OCI-LY7 (cell line): ENCODE measurements around the gene CA10. TPM values are rescaled to one million over a fixed set of nuclear protein-coding genes. Genes with fewer than 3 reads are reported as not detected.

Experiments
- BruUV-seq: library from RNA; stranded (reverse); fragments of 400-500 nt; replicated peaks from 2 replicates; lab custom pipeline; 2021; lab: Mats Ljungman, UMichigan
- CTCF ChIA-PET: fragments of 300-600 bp; sonication (Branson Sonifier 250); formaldehyde crosslinking; loops from one replicate; lab custom pipeline; 2022; ENCODE audit warnings: antibody characterized with exemption; ENCODE audit not compliant: unreplicated experiment; lab: Charles Lee
- POLR2A ChIA-PET: fragments of 300-600 bp; sonication (Branson Sonifier 250); formaldehyde crosslinking; loops from one replicate; lab custom pipeline; 2022; ENCODE audit warnings: antibody characterized with exemption; lab: Charles Lee
- DNase-seq: peaks from one replicate; pipeline ENCODE4 v3.0.0-alpha.2; 2015; ENCODE audit warnings: low spot score
- H2AFZ ChIP-seq: fragments of 200-600 bp; sonication (generic), shearing (Covaris generic); 2 replicates; pipeline ENCODE4 v1.6.1; 2014; ENCODE audit warnings: mild to moderate bottlenecking, antibody characterized with exemption, low read length, moderate library complexity
- H3K27ac ChIP-seq: fragments of 200-600 bp; sonication (generic); 2 replicates; pipeline ENCODE4 v1.5.1; 2014; ENCODE audit warnings: mixed run types, low read depth, mild to moderate bottlenecking, moderate library complexity, low read length, inconsistent platforms; ENCODE audit not compliant: poor library complexity, severe bottlenecking
- H3K36me3 ChIP-seq: fragments of 200-600 bp; sonication (generic); 2 replicates; pipeline ENCODE4 v1.6.1; 2014; ENCODE audit warnings: mild to moderate bottlenecking, antibody characterized with exemption, low read length, moderate library complexity, mixed read lengths; ENCODE audit not compliant: insufficient read depth
- H3K4me1 ChIP-seq: fragments of 200-600 bp; sonication (generic); 2 replicates; pipeline ENCODE4 v1.5.1; 2014; ENCODE audit warnings: mild to moderate bottlenecking, low read length; ENCODE audit not compliant: insufficient read depth, poor library complexity, severe bottlenecking
- H3K4me2 ChIP-seq: fragments of 200-600 bp; sonication (generic); 2 replicates; pipeline ENCODE4 v1.6.1; 2014; ENCODE audit warnings: mild to moderate bottlenecking, low read length
- H3K4me3 ChIP-seq: fragments of 200-600 bp; sonication (generic); 2 replicates; pipeline ENCODE4 v1.5.1; 2014; ENCODE audit warnings: mild to moderate bottlenecking, low read depth, low read length; ENCODE audit not compliant: poor library complexity, severe bottlenecking
- H3K79me2 ChIP-seq: fragments of 200-600 bp; sonication (generic); 2 replicates; pipeline ENCODE4 v1.6.1; 2016; ENCODE audit warnings: low read depth, mild to moderate bottlenecking, low read length, moderate library complexity, mixed read lengths; ENCODE audit not compliant: insufficient read depth
- H3K9me2 ChIP-seq: fragments of 200-600 bp; sonication (generic); 2 replicates; pipeline ENCODE4 v1.6.1; 2016; ENCODE audit warnings: mild to moderate bottlenecking, low read length, mixed read lengths; ENCODE audit not compliant: insufficient read depth
- H3K9me3 ChIP-seq: fragments of 200-600 bp; sonication (generic); 2 replicates; pipeline ENCODE4 v1.6.1; 2014; ENCODE audit warnings: mild to moderate bottlenecking, mixed run types, low read length, mixed read lengths
- H4K20me1 ChIP-seq: fragments of 200-600 bp; sonication (generic); 2 replicates; pipeline ENCODE4 v1.6.1; 2014; ENCODE audit warnings: mild to moderate bottlenecking, antibody characterized with exemption, low read length, moderate library complexity, mixed read lengths; ENCODE audit not compliant: insufficient read depth
- CTCF ChIP-seq: fragments of 200-600 bp; sonication (generic); conservative IDR thresholded peaks from 2 replicates; pipeline ENCODE4 v1.5.1; 2014; ENCODE audit warnings: mild to moderate bottlenecking, antibody characterized with exemption, low read length, moderate library complexity, mixed read lengths
- EZH2phosphoT487 ChIP-seq: fragments of 200-600 bp; sonication (generic); IDR thresholded peaks from 2 replicates; pipeline ENCODE4 v1.6.1; 2018; ENCODE audit warnings: low read depth, borderline replicate concordance, mild to moderate bottlenecking, mixed run types, antibody characterized with exemption, low read length, moderate library complexity, mixed read lengths
- intact Hi-C: fragments of 100-400 bp; cut with micrococcal nuclease; formaldehyde crosslinking; loops from one replicate; pipeline ENCODE4 v1.10.0; 2022; ENCODE audit not compliant: unreplicated experiment
- total RNA-seq, 2 experiments: library from RNA; depleted of rRNA in 1 of 2; stranded (reverse); fragments of >200 nt in 1 of 2; shearing (Covaris generic) in 1 of 2; gene quantifications; 2 replicates each; pipeline ENCODE4 v1.2.3, GENCODE V29; 2014 to 2022

The CA10 gene
- total RNA-seq, 2 experiments from 2014 or later: not detected

GRCh38 chr17:51997723-51998122 is 160.8 kb downstream of the CA10 start:
- no peak overlapping the region for H3K4me2 ChIP-seq
- no peak overlapping the region for H2AFZ ChIP-seq
- ChIA-PET POLR2A (no interaction called here), CTCF (no interaction called here)
- intact Hi-C loops: no loop called here
- DNase-seq: no peak
- H3K9me2 ChIP-seq: no peaks in the 10 kb centered on the region
- H3K9me3 ChIP-seq: no peaks in the 10 kb centered on the region
- no peaks in the 10 kb centered on the region for H4K20me1 ChIP-seq
- BruUV-seq: no TSS peak
- H3K4me3 ChIP-seq: no peak overlapping the region
- TF ChIP-seq CTCF: no peak
- TF ChIP-seq EZH2phosphoT487: no peak
- no peaks in the 10 kb centered on the region for H3K36me3 ChIP-seq
- H3K27ac ChIP-seq: no peak overlapping the region
- H3K79me2 ChIP-seq: no peaks in the 10 kb centered on the region
- no peaks in the 10 kb centered on the region for H3K4me1 ChIP-seq

- Histone ChIP-seq H3K9me3 (no peaks in the 10 kb centered on the region), H3K27ac (no peak overlapping the region), H2AFZ (no peak overlapping the region), H3K4me2 (no peak overlapping the region), H3K4me1 (no peaks in the 10 kb centered on the region), H3K4me3 (no peak overlapping the region), H3K36me3 (no peaks in the 10 kb centered on the region), H3K79me2 (no peaks in the 10 kb centered on the region), H3K9me2 (no peaks in the 10 kb centered on the region), H4K20me1 (no peaks in the 10 kb centered on the region)
- no peak for DNase-seq
- TF ChIP-seq EZH2phosphoT487 (no peak), CTCF (no peak)
- no TSS peak for BruUV-seq
- ChIA-PET CTCF (no interaction called here), POLR2A (no interaction called here)
- intact Hi-C loops: no loop called here
Measured at GRCh38 chr17:51995797-51996403, 162.6 kb downstream of the CA10 start.

- intact Hi-C loops: no loop called here
- H3K9me3 ChIP-seq: no peaks in the 10 kb centered on the region
- no peaks in the 10 kb centered on the region for H3K36me3 ChIP-seq
- H2AFZ ChIP-seq: no peak overlapping the region
- H4K20me1 ChIP-seq: no peaks in the 10 kb centered on the region
- ChIA-PET POLR2A (no interaction called here), CTCF (no interaction called here)
- H3K4me2 ChIP-seq: no peak overlapping the region
- no peak overlapping the region for H3K27ac ChIP-seq
- H3K4me3 ChIP-seq: no peak overlapping the region
- H3K9me2 ChIP-seq: no peaks in the 10 kb centered on the region
- no peaks in the 10 kb centered on the region for H3K79me2 ChIP-seq
- TF ChIP-seq CTCF (no peak), EZH2phosphoT487 (no peak)
- H3K4me1 ChIP-seq: no peaks in the 10 kb centered on the region
- no peak for DNase-seq
- no TSS peak for BruUV-seq
Measured at GRCh38 chr17:51992864-51993416, 165.6 kb downstream of the CA10 start.
